Psoas muscle (tissue), 8 donors: ENCODE results near the gene KDF1. TPM values are rescaled to one million over a fixed set of nuclear protein-coding genes. Genes with fewer than 3 reads are reported as not detected.

ENCODE experiments used
- ATAC-seq, 4 donors: fragments of 200-7000 bp; cut with Tn5 transposase; one replicate each; pipeline ENCODE4 v1.9.1; 2020; ENCODE audit warnings: moderate library complexity in 3 of 4, mild to moderate bottlenecking in 2 of 4
- DNase-seq, 2 donors: peaks; one replicate each; pipeline ENCODE4 v3.0.0-alpha.2; 2020
- H3K27ac ChIP-seq: fragments of 200-600 bp; one replicate; pipeline ENCODE4 v1.8.0; 2022
- H3K27me3 ChIP-seq, 3 donors: fragments of 200-600 bp in 1 of 3; one replicate each; pipeline versions ENCODE4 v1.6.1 to v1.8.0; 2013 to 2022; ENCODE audit warnings: low read length in 2 of 3, mild to moderate bottlenecking in 2 of 3, moderate library complexity in 1 of 3; ENCODE audit not compliant: insufficient read depth in 3 of 3
- H3K36me3 ChIP-seq, 2 donors: fragments of 200-600 bp in 1 of 2; one replicate each; pipeline versions ENCODE4 v1.6.1 to v1.8.0; 2013 to 2022; ENCODE audit warnings: low read depth in 1 of 2, mild to moderate bottlenecking in 1 of 2, moderate library complexity in 1 of 2; ENCODE audit not compliant: insufficient read depth in 1 of 2
- H3K4me1 ChIP-seq: fragments of 200-600 bp; one replicate; pipeline ENCODE4 v1.8.0; 2022
- H3K4me3 ChIP-seq: fragments of 200-600 bp; one replicate; pipeline ENCODE4 v1.8.0; 2022; ENCODE audit warnings: mild to moderate bottlenecking
- H3K9me3 ChIP-seq: fragments of 200-600 bp; one replicate; pipeline ENCODE4 v1.8.0; 2022
- WGBS, 3 donors: extraction: QIAGEN DNeasy Blood & Tissue Kit; methylation state at CpG; one replicate each; pipeline versions ENCODE4 v1.1.6 to v1.1.7; 2013; 5-methylcytosine and 5-hydroxymethylcytosine counted together
- intact Hi-C, 2 donors: fragments of 100-400 bp; cut with DNase I; formaldehyde crosslinking; loops; one replicate each; pipeline versions ENCODE4 v1.11.0 to v1.14.2; 2022
- polyA plus RNA-seq, 3 donors: library from polyadenylated mRNA; stranded (reverse); fragments of 200-250 nt; gene quantifications; one replicate each; pipeline ENCODE4 v1.2.3, GENCODE V29; 2013
- total RNA-seq, 4 donors: library from RNA; stranded (reverse); fragmentation: NEBNext Ultra II Directional in 2 of 4; extraction: Animal tissue kit (Norgen Biotek cat#: 25700) in 2 of 4; gene quantifications; one replicate each; pipeline versions ENCODE4 v1.2.1 to v1.2.4, GENCODE V29; 2021 to 2023
- TF ChIP-seq, protein P1 (sequence below): fragments of 200-600 bp; IDR thresholded peaks from one replicate; pipeline ENCODE4 v1.8.0; 2022; ENCODE audit warnings: antibody characterized with exemption
- donor health status: healthy with polysubstance abuse.
- donor health status: DM: no; HTN: no; CAD: no; lungs with moderate emphysema.
- donor health status: Bipolar disorder and iron deficiency.
- donor health status: healthy.
- donor health status: DM: yes; HTN: yes; CAD: no.
- donor health status: DM: no; HTN: no; CAD: no.
- donor health status: DM: no; HTN: no; CAD: no.
- donor health status: DM: yes; HTN: yes; CAD: no.

KDF1 gene
- total and polyA plus RNA-seq, 7 donors, result 0.01 TPM; not detected in 6

DNA sequence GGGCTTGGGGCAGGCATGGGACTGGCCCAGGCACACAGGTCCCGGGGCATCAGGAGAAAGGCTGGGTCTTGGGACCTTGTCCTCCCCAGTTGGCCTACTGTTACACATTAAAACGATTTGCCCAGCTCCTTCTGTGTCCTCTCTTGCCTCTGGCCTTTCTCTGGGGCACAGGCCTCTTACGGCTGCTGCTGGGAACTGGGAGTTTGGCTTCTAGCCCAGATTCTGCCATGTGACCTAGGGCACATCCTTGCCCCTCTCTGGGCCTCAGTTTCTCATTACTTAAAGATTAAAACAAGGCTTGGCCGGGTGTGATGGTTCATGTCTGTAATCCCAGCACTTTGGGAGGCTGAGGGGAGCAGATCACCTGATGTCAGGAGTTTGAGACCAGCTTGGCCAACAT, 14.0 kb downstream of the KDF1 start:
- intact Hi-C loops, result no loop called here

DNA sequence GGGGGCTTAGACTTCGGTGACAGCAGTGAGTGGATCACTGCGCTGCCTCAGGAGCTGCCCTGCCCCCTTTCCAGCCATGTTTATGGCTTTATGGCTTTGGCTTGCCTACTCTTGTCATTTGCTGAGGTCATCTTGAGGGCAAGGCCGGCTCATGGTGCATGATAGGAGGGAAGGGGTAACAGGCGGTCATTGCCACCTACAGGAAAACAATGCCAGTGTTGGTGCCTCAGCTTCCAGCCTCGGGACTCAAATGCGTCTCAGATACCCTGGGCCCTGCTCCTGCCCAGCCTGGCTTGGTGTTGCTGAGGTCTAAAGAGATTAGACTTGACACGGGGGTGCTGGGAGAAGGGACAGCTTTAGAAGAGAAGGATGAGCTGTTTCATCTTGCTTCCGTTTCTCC, 14.5 kb downstream of the KDF1 start:
- H3K4me1 ChIP-seq, result no peaks in the 10 kb centered on the region
- no peaks in the 10 kb centered on the region for H3K27me3 ChIP-seq
- ATAC-seq (peak in 1 of 4 donors; percentile 22), DNase-seq (no peak)
- intact Hi-C loops, result no loop called here
- no peak overlapping the region for H3K4me3 ChIP-seq
- WGBS, 3 donors, result 67 to 73% (median 72%) methylated on average over 8 of the region's 8 CpGs
- TF ChIP-seq, protein P1, sequence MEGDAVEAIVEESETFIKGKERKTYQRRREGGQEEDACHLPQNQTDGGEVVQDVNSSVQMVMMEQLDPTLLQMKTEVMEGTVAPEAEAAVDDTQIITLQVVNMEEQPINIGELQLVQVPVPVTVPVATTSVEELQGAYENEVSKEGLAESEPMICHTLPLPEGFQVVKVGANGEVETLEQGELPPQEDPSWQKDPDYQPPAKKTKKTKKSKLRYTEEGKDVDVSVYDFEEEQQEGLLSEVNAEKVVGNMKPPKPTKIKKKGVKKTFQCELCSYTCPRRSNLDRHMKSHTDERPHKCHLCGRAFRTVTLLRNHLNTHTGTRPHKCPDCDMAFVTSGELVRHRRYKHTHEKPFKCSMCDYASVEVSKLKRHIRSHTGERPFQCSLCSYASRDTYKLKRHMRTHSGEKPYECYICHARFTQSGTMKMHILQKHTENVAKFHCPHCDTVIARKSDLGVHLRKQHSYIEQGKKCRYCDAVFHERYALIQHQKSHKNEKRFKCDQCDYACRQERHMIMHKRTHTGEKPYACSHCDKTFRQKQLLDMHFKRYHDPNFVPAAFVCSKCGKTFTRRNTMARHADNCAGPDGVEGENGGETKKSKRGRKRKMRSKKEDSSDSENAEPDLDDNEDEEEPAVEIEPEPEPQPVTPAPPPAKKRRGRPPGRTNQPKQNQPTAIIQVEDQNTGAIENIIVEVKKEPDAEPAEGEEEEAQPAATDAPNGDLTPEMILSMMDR, result no peak
- peaks cover 14 to 63% of the 10 kb centered on the region in 2 donors for H3K36me3 ChIP-seq
- H3K27ac ChIP-seq, result no peak overlapping the region
- no peaks in the 10 kb centered on the region for H3K9me3 ChIP-seq

More for the DNA sequence above, 14.0 kb downstream of the KDF1 start:
- H3K36me3 ChIP-seq, result peaks cover 14 to 60% of the 10 kb centered on the region in 2 donors
- no peak overlapping the region for H3K27ac ChIP-seq
- WGBS, 3 donors, result 76 to 84% (median 77%) methylated on average over 4 of the region's 4 CpGs
- no peak overlapping the region for H3K4me3 ChIP-seq
- DNase-seq (no peak), ATAC-seq (no peak)
- no peaks in the 10 kb centered on the region for H3K27me3 ChIP-seq
- TF ChIP-seq, protein P1, result no peak
- no peaks in the 10 kb centered on the region for H3K4me1 ChIP-seq
- no peaks in the 10 kb centered on the region for H3K9me3 ChIP-seq

DNA sequence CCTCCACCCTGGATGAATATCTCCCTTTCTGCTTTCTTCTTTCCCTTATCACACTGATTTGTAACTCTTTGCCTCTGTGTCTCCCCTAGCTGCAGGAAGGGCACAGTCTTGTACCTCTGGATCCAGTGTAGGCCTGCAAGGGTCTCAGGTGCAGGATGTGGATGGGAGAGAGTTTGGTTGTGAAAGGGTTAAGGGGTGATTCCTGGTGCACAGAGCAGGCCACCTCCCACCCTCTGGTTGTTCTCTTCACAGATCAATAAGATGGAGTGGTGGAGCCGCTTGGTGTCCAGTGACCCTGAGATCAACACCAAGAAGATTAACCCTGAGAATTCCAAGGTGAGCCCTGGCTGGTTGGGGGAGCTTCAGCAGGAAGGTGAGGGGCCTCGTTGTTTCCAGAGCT, 15.1 kb downstream of the KDF1 start:
- WGBS, 3 donors, result 61 to 74% (median 72%) methylated on average over 2 of the region's 2 CpGs
- DNase-seq (no peak), ATAC-seq (no peak)
- Histone ChIP-seq H3K27me3 (no peaks in the 10 kb centered on the region), H3K36me3 (peaks cover 14 to 63% of the 10 kb centered on the region in 2 donors), H3K27ac (no peak overlapping the region), H3K4me3 (no peak overlapping the region), H3K4me1 (no peaks in the 10 kb centered on the region), H3K9me3 (no peaks in the 10 kb centered on the region)
- TF ChIP-seq, protein P1, result no peak
- intact Hi-C loops, result no loop called here

DNA sequence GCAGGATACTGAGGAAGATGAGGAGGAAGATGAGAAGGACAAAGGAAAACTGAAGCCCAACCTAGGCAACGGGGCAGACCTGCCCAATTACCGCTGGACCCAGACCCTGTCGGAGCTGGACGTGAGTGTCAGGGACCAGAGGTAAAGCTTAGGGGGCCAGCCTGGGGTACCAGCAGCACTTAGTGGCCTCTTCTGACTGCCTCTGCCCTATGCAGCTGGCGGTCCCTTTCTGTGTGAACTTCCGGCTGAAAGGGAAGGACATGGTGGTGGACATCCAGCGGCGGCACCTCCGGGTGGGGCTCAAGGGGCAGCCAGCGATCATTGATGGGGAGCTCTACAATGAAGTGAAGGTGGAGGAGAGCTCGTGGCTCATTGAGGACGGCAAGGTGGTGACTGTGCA, 17.6 kb downstream of the KDF1 start:
- Histone ChIP-seq H3K36me3 (peaks cover 14 to 70% of the 10 kb centered on the region in 2 donors), H3K27ac (no peak overlapping the region), H3K4me3 (no peak overlapping the region), H3K4me1 (no peaks in the 10 kb centered on the region), H3K27me3 (no peaks in the 10 kb centered on the region), H3K9me3 (no peaks in the 10 kb centered on the region)
- TF ChIP-seq, protein P1, result no peak
- 92 to 96% (median 96%) methylated on average over 12 of the region's 12 CpGs for WGBS, 3 donors
- intact Hi-C loops, result no loop called here
- DNase-seq, result no peak
- no peak for ATAC-seq

DNA sequence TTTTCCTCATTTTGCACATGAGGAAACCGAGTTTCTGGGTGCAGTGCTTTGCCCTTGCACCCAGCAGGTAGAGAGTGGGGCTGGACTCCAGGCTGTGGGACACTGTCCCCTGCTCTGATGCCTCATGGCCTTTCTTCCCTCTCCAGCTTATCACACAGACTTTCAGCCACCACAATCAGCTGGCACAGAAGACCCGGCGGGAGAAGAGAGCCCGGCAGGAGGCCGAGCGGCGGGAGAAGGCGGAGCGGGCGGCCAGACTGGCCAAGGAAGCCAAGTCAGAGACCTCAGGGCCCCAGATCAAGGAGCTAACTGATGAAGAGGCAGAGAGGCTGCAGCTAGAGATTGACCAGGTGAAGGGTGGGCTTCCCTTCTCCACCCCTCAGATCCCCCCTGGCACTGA, 19.0 kb downstream of the KDF1 start:
- Histone ChIP-seq H3K4me3 (no peak overlapping the region), H3K9me3 (no peaks in the 10 kb centered on the region), H3K4me1 (no peaks in the 10 kb centered on the region), H3K27ac (no peak overlapping the region), H3K27me3 (no peaks in the 10 kb centered on the region), H3K36me3 (peaks cover 14 to 73% of the 10 kb centered on the region in 2 donors)
- ATAC-seq (no peak), DNase-seq (no peak)
- TF ChIP-seq, protein P1, result no peak
- WGBS, 3 donors, result 92 to 97% (median 95%) methylated on average over 9 to 10 of the region's 10 CpGs
- intact Hi-C loops, result no loop called here
